RPMI8226 (cell line): ENCODE data around the gene DENND5B.
"Not testable (repeated sequence)": the region's sequence is repeated elsewhere in the genome, so short reads cannot be mapped to it uniquely, and the experiment has no call there.

Experiments
- DNase-seq: peaks from one replicate; pipeline ENCODE4 v3.0.0-alpha.2; 2015

The DENND5B gene

GRCh38 chr12:31498424-31498823 lies 92.5 kb downstream of the DENND5B start:
- DNase-seq, result no peak

DNA sequence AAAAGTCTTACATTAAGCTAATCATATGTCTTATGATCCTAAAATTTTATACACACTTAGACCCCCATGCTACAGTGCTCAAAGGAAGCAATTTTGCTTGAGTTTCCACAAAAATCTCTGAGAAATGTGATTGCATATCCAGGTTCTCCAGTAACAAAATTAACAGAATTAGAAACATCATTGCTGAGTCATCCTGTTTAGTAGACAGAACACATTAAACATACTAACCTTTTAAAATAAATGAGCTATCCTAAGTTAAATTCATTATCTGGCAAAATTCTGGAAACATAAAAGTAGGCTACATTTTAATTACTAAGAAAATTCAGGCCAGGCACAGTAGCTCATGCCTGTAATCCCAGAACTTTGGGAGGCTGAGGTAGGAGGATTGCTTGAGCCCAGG lies 94.7 kb downstream of the DENND5B start:
- DNase-seq, result no peak

- no peak for DNase-seq
Measured at GRCh38 chr12:31494455-31494854, 96.5 kb downstream of the DENND5B start.

GRCh38 chr12:31492599-31493196 lies 98.2 kb downstream of the DENND5B start:
- no peak for DNase-seq

- no peak for DNase-seq
Measured at GRCh38 chr12:31491841-31492598, 98.9 kb downstream of the DENND5B start.

GRCh38 chr12:31491241-31491794 lies 99.6 kb downstream of the DENND5B start:
- DNase-seq, result no peak

DNA sequence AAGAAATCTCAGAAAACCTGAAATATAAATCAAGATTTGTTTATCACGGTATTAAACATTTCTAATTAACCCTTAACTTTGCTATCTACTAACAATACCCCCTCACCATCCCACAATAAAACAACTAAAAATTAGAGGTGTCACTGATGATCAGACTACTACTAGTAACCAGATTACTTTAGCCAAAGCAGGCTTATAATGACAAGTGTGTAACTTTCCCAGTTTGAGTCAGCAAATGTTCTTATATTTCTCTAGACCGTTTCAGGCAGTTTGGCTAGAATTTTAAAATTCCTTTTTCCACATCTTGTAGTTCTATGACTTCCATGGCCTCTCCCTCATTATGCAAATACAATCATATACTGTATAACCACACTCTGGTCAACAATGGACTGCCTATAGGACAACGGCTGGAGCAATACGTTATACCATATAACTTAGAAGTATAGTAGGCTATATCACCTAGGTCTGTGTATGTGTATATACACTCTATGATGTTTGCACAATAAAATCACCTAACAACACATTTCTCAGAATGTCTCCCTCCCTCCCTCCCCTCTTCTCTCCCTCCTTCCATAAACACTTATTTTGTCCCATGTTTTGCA lies 102.1 kb downstream of the DENND5B start:
- no peak for DNase-seq

- no peak for DNase-seq
Measured at GRCh38 chr12:31485571-31485970, 105.4 kb downstream of the DENND5B start.

DNA sequence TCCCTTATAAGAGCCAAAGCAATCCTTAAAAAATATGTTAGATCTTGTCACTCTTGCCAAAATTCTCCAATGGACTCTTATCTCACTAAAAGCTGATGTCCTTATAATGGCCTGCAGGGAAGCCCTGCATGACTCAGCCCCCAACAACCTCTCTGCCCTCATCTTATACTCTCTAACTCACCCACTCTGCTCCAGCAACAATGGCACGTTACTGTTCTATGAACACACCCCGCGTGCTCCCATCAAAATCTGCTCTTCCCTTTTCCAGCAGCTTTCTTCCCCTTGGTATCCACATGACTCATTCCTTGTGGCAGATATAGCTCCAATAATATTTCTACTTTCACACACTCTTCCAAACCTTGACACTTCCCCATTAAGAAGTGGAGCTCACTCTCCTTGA lies 108.1 kb downstream of the DENND5B start:
- DNase-seq, result no peak

DNA sequence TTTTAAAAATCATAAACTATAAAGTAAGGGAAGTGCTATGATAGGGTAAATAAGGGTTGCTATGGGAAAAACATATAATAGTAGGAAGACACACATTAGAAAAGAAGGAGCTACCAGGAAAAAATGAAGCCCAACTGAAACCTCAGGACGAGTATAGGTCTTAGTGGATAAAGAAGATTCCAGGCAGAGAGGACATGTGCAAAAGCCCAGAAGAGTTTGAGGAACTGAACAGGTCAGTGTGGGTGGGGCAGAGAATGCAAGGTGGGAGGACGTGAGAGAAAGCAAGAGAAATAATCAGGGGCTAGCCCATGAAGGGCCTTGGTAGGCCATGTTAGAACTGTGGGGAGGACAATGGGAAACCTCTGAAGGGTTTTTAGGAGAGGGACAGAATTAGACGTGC lies 109.5 kb downstream of the DENND5B start:
- no peak for DNase-seq

GRCh38 chr12:31479516-31480210 lies 111.3 kb downstream of the DENND5B start:
- no peak for DNase-seq

GRCh38 chr12:31478898-31479297 lies 112.0 kb downstream of the DENND5B start:
- no peak for DNase-seq

- DNase-seq, result no peak
Measured at GRCh38 chr12:31478425-31478824, 112.5 kb downstream of the DENND5B start.

DNA sequence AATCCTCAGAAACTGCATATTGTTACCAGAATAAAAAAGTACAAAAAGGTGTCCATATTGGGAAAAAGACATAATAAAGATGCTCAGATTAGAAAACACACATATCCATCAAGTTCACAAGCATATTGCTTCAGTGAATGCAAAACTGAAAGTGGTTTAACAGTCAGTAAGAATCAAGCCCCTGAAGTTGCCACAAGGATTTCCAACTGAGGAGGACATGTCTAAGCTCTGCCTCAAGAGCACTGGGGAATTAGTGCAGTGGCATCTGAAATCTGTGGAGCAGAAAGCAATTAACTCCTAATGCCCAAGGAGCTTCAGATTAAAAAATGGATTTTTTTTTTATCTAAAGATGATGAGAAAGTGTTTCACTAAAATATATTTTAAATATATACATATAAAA lies 113.2 kb downstream of the DENND5B start:
- DNase-seq, result no peak

DNA sequence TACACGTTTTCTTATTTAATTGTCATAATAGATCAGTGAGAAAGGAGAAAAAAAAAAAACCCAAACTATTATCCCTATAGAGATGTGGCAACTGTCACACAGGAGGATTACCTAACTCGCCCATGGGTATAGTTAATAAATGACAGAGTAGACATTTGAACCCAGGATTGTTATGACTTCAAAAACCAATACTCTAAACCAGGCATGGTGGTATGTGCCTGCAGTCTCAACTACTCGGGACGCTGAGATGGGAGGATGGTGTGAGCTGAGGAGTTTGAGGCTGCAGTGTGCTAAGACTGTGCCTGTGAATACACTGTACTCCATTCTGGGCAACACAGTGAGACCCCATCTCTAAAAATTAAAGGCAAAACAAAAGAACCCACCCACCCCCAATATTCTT lies 114.5 kb downstream of the DENND5B start:
- DNase-seq, result no peak

DNA sequence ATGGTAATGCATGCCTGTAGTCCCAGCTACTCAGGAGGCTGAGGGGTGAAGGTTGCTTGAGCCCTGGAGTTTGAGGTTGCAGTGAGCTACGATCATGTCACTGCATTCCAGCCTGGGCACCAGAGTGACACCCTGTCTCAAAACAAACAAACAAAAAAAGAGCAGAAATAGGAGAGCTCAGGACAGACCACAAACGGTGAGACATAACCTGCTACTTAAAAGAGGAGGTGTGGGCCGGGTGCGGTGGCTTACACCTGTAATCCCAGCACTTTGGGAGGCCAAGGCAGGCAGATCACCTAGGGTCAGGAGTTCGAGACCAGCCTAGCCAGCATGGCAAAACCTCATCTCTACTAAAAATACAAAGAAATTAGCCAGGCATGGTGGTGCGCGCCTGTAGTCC lies 115.3 kb downstream of the DENND5B start:
- DNase-seq, result not testable (repeated sequence)

DNA sequence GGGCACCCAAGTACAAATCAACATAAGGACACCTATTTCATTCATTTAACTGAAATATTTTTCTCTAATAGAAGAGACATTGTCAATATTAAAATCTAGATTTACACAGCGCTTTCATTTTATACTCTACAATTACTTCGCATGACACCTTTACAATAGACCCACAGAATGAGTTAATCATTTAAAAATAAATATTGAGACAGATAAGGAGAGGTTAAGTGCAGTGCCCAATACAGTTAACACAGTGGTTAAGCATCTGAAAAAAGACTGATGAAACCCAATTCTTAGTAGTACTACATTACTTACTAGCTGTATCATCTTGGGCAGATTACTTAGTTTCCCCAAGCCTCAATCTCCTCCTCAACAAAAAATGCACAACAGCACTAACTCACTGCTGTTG lies 116.2 kb downstream of the DENND5B start:
- no peak for DNase-seq

DNA sequence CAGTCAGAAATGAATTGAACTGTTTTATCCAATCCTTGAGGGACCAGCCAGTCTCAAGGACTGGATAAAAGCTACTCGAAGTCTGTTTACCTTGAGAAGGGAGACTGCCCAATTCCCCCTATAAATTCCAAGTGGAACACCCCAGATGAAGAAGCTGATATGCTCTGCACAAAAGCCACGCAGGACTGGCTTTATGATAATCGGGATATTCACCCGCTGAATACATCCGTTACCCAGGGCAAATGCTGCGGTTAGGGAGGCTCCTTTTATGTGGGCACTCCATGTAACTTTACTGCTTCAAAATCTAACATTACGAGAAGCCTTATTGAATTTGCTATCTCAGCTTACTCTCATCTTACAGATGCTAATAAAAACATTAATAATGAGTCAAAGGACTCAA lies 119.1 kb downstream of the DENND5B start:
- no peak for DNase-seq

DNA sequence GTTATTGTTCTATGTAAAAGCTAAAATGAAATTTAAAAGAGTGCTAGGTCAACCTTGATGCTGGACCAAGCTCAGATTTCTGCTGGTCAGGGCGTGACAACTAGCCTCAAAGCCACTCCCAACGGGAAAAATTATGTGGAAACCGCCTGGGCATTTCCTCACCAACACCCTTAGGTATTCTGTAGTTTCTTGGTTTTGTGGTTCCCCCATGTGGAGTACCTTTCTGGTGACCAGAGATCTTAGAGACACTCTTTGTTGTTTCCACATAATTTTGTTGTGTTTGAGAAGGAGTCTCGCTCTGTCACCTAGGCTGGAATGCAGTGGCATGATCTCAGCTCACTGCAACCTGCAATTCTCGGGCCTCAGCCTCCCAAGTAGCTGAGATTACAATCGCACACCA lies 119.9 kb downstream of the DENND5B start:
- no peak for DNase-seq

DNA sequence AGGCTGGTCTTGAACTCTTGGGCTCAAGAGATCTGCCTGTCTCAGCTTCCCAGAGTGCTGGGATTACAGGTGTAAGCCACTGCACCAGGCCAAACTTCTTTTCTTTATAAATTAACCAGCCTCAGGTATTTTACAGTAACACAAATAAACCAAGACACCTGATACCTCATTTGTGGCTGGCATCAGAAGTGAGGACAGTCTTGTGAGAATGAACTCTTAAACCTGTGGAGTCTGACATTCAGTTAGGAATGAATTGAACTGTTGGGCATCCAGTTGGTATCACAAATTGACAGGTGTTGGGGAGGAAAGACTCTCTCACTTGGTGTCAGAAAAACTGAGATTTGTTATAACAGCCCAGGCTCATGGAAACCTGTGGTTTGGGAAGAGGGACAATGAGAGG lies 120.5 kb downstream of the DENND5B start:
- DNase-seq, result no peak

GRCh38 chr12:31466768-31467167 lies 124.2 kb downstream of the DENND5B start:
- no peak for DNase-seq

- DNase-seq, result no peak
Measured at GRCh38 chr12:31465002-31465401, 125.9 kb downstream of the DENND5B start.

GRCh38 chr12:31460024-31460423 lies 130.9 kb downstream of the DENND5B start:
- no peak for DNase-seq

DNA sequence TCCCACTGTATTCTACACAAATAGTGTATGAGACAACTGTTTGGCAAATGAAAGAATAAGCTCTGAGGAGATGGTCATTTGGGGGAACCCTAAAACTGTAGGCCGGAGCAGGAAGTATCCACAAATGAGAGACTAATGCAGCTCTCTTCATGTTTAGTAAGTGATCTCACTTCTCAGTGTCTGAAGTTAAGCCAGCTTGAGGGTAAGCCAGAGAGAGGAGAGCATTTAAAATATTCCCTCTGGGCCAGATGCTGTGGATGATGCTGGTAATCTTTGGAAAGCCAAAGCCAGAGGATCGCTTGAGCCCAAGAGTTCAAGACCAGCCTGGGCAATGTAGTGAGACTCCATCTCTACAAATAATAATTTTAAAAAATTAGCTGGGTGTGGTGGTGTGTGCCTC lies 134.4 kb downstream of the DENND5B start:
- DNase-seq, result no peak
